ENCODE data around the gene DOCK3. TPM values are rescaled to one million over a fixed set of nuclear protein-coding genes. Genes with fewer than 3 reads are reported as not detected.
A peak's percentile ranks its signal among the peaks of the same experiment; 100 is the strongest.

Gene DOCK3
- total RNA-seq, 1 experiment from 2014 or later, result 8.3 TPM

DNA sequence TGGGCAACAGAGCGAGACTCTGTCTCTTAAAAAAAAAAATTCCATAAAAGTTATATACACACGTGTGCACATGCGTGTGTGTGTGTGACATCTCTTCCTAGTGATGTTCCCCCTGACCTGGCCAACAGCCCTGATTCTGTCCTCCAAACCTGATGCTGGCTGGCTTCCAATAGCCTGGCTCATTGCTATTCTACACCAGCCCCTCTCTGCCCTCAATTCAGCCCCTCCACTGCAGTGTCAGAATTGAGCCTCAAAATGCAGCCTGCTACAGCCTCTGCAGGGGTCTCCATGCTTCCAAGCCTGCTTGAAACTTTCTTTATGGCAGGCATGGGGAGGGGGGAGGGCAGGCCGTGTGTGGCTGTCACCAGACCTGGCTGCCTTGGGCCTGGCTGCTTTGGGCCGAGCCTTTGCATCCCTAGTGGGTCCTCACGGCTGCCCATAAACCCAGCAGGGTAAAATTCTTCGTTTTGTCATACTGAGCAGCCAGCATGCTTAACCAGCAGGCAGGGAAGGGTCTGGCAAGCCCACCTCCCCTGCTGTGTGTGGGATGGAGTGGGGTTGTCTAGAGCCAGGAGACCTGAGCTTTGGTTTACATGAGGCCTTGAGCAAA is 22.7 kb upstream of the DOCK3 start:
- Histone ChIP-seq H3K27ac (ENCODE audit: insufficient read length, low read depth, low read length) (no peak overlapping the region), H4K5ac (ENCODE audit: insufficient read length, low read depth, low read length) (no peak overlapping the region), H2BK120ac (ENCODE audit: low read depth, low read length, poor library complexity, severe bottlenecking) (no peak overlapping the region), H3K9ac (ENCODE audit: extremely low read depth, insufficient read length, low read length) (no peak overlapping the region), H3K9me3 (ENCODE audit: control insufficient read depth, low read depth, low read length) (no peaks in the 10 kb centered on the region), H4K8ac (replicated peaks; ENCODE audit: insufficient read length, low read depth, low read length) (no peak overlapping the region), H3K4me1 (ENCODE audit: insufficient read depth, low read length) (peaks cover 5% of the 10 kb centered on the region; the same call in 1 of the 2 replicates), H3K4me2 (ENCODE audit: insufficient read depth, insufficient read length, low read length) (no peak overlapping the region), H2BK5ac (ENCODE audit: insufficient read length, low read length) (no peak overlapping the region), H3K18ac (ENCODE audit: insufficient read length, low read depth, low read length) (no peak overlapping the region), H2AK5ac (ENCODE audit: insufficient read length, low read length) (no peak overlapping the region), H3K79me1 (ENCODE audit: insufficient read depth, low read depth, low read length, poor library complexity, severe bottlenecking) (no peaks in the 10 kb centered on the region), H3K23me2 (ENCODE audit: insufficient read length, low read depth, low read length, poor library complexity, severe bottlenecking) (no peaks in the 10 kb centered on the region), H3T11ph (ENCODE audit: low read length) (no peak overlapping the region), H3K23ac (ENCODE audit: insufficient read length, low read depth, low read length) (no peak overlapping the region), H3K79me2 (ENCODE audit: insufficient read depth, low read length) (no peaks in the 10 kb centered on the region), H2BK20ac (ENCODE audit: low read depth, low read length, poor library complexity, severe bottlenecking) (no peak overlapping the region), H2BK12ac (ENCODE audit: insufficient read length, low read depth, low read length) (no peak overlapping the region), H4K91ac (ENCODE audit: insufficient read length, low read depth, low read length) (no peak overlapping the region), H4K20me1 (ENCODE audit: control insufficient read depth, insufficient read depth, insufficient read length) (no peaks in the 10 kb centered on the region), H3K4ac (ENCODE audit: low read depth, low read length) (no peak overlapping the region), H2AFZ (ENCODE audit: low read length) (no peak overlapping the region), H3K14ac (ENCODE audit: insufficient read depth, low read length) (no peak overlapping the region), H3K56ac (ENCODE audit: insufficient read length, low read depth, low read length) (no peak overlapping the region), H2BK15ac (ENCODE audit: low read depth, low read length) (no peak overlapping the region), H3K27me3 (ENCODE audit: insufficient read depth, low read length) (no peaks in the 10 kb centered on the region)
- Mint-ChIP-seq H3K4me1 (peaks cover 23 to 30% of the 10 kb centered on the region in 2 experiments), H3K27ac (peak overlapping the region in 2 of 3 experiments; percentile 74 to 93; a peak in 5 of 7 replicates), H3K27me3 (ENCODE audit: low read depth) (peaks cover 10% of the 10 kb centered on the region), H3K36me3 (ENCODE audit: insufficient read depth in 1 of 3, low read depth in 3 of 3) (peaks cover 0 to 5% (median 4%) of the 10 kb centered on the region in 3 experiments; a peak in 2 of 7 replicates), H3K9me3 (no peaks in the 10 kb centered on the region), H3K4me3 (peak overlapping the region; percentile 33 to 38; a peak in 1 of 5 replicates)
- TF ChIP-seq, protein P1, sequence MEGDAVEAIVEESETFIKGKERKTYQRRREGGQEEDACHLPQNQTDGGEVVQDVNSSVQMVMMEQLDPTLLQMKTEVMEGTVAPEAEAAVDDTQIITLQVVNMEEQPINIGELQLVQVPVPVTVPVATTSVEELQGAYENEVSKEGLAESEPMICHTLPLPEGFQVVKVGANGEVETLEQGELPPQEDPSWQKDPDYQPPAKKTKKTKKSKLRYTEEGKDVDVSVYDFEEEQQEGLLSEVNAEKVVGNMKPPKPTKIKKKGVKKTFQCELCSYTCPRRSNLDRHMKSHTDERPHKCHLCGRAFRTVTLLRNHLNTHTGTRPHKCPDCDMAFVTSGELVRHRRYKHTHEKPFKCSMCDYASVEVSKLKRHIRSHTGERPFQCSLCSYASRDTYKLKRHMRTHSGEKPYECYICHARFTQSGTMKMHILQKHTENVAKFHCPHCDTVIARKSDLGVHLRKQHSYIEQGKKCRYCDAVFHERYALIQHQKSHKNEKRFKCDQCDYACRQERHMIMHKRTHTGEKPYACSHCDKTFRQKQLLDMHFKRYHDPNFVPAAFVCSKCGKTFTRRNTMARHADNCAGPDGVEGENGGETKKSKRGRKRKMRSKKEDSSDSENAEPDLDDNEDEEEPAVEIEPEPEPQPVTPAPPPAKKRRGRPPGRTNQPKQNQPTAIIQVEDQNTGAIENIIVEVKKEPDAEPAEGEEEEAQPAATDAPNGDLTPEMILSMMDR (conservative IDR thresholded peaks at IDR 0.05), result no peak
- no CpG with 5 or more reads among the region's 7 CpGs for WGBS (ENCODE audit: extremely low coverage, insufficient read length, low lambda C conversion rate)
- peak; percentile 53 for DNase-seq

Data from H9 (cell line).